Ascending aorta (tissue), 2 donors: ENCODE data around the gene TEK. TPM values are rescaled to one million over a fixed set of nuclear protein-coding genes. Genes with fewer than 3 reads are reported as not detected.

Source experiments
- DNase-seq, 2 donors: peaks; one replicate each; pipeline ENCODE4 v3.0.0-alpha.2; 2019; ENCODE audit warnings: low spot score in 2 of 2
- H3K27ac ChIP-seq, 2 donors: fragments of 200-600 bp; sonication (generic); one replicate each; pipeline ENCODE4 v1.5.1; 2016 to 2017; ENCODE audit warnings: mild to moderate bottlenecking in 1 of 2
- H3K27me3 ChIP-seq: fragments of 200-600 bp; sonication (generic); one replicate; pipeline ENCODE4 v1.5.1; 2017
- H3K36me3 ChIP-seq, 2 donors: fragments of 200-600 bp; sonication (generic); one replicate each; pipeline ENCODE4 v1.5.1; 2016
- H3K4me1 ChIP-seq, 2 donors: fragments of 200-600 bp; sonication (generic); one replicate each; pipeline ENCODE4 v1.5.1; 2016 to 2017; ENCODE audit warnings: mild to moderate bottlenecking in 1 of 2
- H3K4me3 ChIP-seq, 2 donors: fragments of 200-600 bp; sonication (generic); one replicate each; pipeline ENCODE4 v1.5.1; 2016 to 2017; ENCODE audit warnings: mild to moderate bottlenecking in 1 of 2
- H3K9me3 ChIP-seq, 2 donors: fragments of 200-600 bp; sonication (generic); one replicate each; pipeline ENCODE4 v1.5.1; 2016
- CTCF ChIP-seq, 3 experiments: fragments of 200-600 bp in 2 of 3; fragments of 450-650 bp in 1 of 3; sonication (generic) in 2 of 3; IDR thresholded peaks; one replicate each; pipeline ENCODE4 v1.5.1; 2016 to 2019; ENCODE audit warnings: antibody characterized with exemption in 3 of 3, mild to moderate bottlenecking in 1 of 3, moderate library complexity in 1 of 3
- intact Hi-C: fragments of 100-400 bp; cut with DNase I; formaldehyde crosslinking; loops from one replicate; pipeline ENCODE4 v1.15.1; 2023
- total RNA-seq: library from RNA; depleted of rRNA; stranded (reverse); fragments of >200 nt; gene quantifications from one replicate; pipeline ENCODE4 v1.1.0, GENCODE V29; 2016

Gene TEK
- total RNA-seq, 1 donor from 2014 or later, result 31.8 TPM

GRCh38 chr9:27181381-27181780, 72.4 kb downstream of the TEK start:
- Histone ChIP-seq H3K4me3 (no peak overlapping the region), H3K9me3 (peaks cover 0 to 5% of the 10 kb centered on the region in 2 donors), H3K27ac (no peak overlapping the region), H3K36me3 (no peaks in the 10 kb centered on the region), H3K4me1 (peaks cover 0 to 7% of the 10 kb centered on the region in 2 donors), H3K27me3 (no peaks in the 10 kb centered on the region)
- DNase-seq, result no peak
- no peak for TF ChIP-seq CTCF (IDR thresholded peaks at IDR 0.05)
- intact Hi-C loops, result no loop called here

GRCh38 chr9:27182421-27182820, 73.4 kb downstream of the TEK start:
- no peaks in the 10 kb centered on the region for H3K36me3 ChIP-seq
- H3K4me1 ChIP-seq, result peaks cover 0 to 7% of the 10 kb centered on the region in 2 donors
- H3K4me3 ChIP-seq, result no peak overlapping the region
- intact Hi-C loops, result no loop called here
- no peak for DNase-seq
- peaks cover 0 to 5% of the 10 kb centered on the region in 2 donors for H3K9me3 ChIP-seq
- H3K27me3 ChIP-seq, result no peaks in the 10 kb centered on the region
- H3K27ac ChIP-seq, result no peak overlapping the region
- no peak for TF ChIP-seq CTCF (IDR thresholded peaks at IDR 0.05)

GRCh38 chr9:27183131-27183530, 74.1 kb downstream of the TEK start:
- no peaks in the 10 kb centered on the region for H3K27me3 ChIP-seq
- no peak for DNase-seq
- H3K36me3 ChIP-seq, result no peaks in the 10 kb centered on the region
- H3K27ac ChIP-seq, result no peak overlapping the region
- no peak for TF ChIP-seq CTCF (IDR thresholded peaks at IDR 0.05)
- no peak overlapping the region for H3K4me3 ChIP-seq
- H3K9me3 ChIP-seq, result peaks cover 0 to under 1% of the 10 kb centered on the region in 2 donors
- intact Hi-C loops, result no loop called here
- peaks cover 0 to 7% of the 10 kb centered on the region in 2 donors for H3K4me1 ChIP-seq

- no peak for TF ChIP-seq CTCF (IDR thresholded peaks at IDR 0.05)
- intact Hi-C loops, result no loop called here
- Histone ChIP-seq H3K4me3 (no peak overlapping the region), H3K9me3 (no peaks in the 10 kb centered on the region), H3K27me3 (no peaks in the 10 kb centered on the region), H3K36me3 (no peaks in the 10 kb centered on the region), H3K4me1 (peaks cover 0 to 7% of the 10 kb centered on the region in 2 donors), H3K27ac (no peak overlapping the region)
- DNase-seq, result no peak
These were observed 74.7 kb downstream of the TEK start for GRCh38 chr9:27183701-27184100.

GRCh38 chr9:27184556-27185351, 75.7 kb downstream of the TEK start:
- DNase-seq, result no peak
- Histone ChIP-seq H3K9me3 (no peaks in the 10 kb centered on the region), H3K36me3 (no peaks in the 10 kb centered on the region), H3K27ac (no peak overlapping the region), H3K4me1 (peaks cover 0 to 7% of the 10 kb centered on the region in 2 donors), H3K4me3 (no peak overlapping the region), H3K27me3 (no peaks in the 10 kb centered on the region)
- no peak for TF ChIP-seq CTCF (IDR thresholded peaks at IDR 0.05)
- intact Hi-C loops, result no loop called here
